NCI-H748 treated with DMSO at 0.1 percent for 48 hours (cell line): ENCODE data around the gene COL23A1.

Experiments
- DNase-seq: peaks from one replicate; lab custom pipeline; 2025; lab: John Stamatoyannopoulos, UW

The COL23A1 gene

DNA sequence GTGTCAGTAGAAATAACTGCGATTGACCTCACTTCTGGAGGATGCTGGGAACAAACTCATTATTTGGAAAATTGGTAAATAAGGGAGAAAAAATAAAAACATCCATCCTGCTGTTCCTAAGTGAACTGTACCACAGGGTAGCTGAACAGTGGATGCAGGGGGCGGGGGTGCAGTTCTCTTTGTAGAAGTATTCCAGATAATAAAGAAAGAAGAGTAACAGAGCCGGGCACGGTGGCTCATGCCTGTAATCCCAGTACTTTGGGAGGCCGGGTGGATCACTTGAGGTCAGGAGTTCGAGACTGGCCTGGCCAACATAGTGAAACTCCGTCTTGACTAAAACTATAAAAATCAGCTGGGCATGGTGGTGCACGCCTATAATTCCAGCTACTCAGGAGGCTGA is 132.1 kb downstream of the COL23A1 start:
- no peak for DNase-seq

DNA sequence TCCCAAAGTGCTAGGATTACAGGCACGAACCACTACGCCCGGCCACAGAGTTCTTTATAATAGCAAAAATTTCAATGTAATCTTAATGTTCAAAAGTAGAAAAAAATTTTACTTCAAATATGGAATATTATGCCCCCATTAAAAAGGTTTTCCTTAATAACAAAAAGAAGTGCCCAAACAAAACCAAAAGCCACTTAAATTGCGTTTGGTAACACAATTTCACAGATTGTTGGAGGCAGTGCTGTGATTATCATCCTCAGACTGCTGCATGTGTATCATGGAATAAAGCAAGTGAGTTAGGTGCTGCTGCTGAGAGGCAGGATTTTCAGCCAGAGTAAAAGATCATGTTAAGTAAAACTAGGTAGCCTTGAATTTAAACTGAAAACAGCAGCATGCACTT is 132.7 kb downstream of the COL23A1 start:
- no peak for DNase-seq

DNA sequence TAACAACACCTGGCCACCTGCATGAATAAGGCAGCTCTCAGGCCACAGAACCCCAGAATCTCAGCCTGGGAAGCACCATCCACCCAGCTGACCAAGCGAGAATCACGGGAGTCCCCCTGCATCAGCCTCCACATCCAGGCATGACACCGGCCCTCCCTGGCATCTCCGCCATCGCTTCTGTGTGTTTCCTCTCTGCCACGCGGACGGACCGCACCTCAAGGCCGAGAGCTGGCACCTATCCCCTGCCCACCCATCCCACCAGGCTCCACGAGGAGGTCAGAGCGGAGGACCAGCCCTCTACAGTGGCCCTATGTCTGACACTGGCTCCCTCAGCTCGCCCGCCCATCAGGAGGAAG is 134.7 kb downstream of the COL23A1 start:
- DNase-seq, result no peak

DNA sequence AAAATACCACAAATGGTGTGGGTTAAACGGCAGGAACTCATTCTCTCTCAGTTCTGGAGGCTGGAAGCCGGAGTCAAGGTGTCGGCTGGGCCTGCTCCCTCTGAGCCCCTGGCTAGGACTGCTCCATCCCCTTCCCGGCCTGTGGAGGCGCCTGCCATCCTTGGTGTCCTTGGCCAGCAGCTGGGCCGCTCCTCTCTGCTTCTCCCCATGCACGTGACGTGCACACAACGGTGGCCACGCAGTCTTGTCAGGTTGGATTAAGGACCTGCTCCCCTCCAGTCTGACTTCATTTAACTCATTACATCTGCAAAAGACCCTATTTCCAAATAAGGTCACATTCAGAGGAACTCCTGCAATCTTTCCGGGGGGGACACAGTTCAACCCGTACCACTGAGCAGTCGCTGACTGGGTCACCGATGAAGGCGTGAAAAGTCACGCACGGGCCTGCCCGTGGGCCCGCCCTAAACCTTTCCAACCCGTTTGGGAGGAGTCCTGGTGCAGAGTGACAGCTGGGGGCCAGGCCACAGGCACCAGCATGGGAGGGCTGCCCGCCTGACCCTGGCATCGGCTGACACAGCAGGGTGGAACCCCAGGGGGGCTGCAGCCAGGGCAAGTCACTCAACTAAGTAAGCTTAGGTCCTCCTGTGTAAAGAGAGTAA is 135.2 kb downstream of the COL23A1 start:
- DNase-seq, result no peak

GRCh38 chr5:178454303-178454702 is 135.9 kb downstream of the COL23A1 start:
- no peak for DNase-seq

DNA sequence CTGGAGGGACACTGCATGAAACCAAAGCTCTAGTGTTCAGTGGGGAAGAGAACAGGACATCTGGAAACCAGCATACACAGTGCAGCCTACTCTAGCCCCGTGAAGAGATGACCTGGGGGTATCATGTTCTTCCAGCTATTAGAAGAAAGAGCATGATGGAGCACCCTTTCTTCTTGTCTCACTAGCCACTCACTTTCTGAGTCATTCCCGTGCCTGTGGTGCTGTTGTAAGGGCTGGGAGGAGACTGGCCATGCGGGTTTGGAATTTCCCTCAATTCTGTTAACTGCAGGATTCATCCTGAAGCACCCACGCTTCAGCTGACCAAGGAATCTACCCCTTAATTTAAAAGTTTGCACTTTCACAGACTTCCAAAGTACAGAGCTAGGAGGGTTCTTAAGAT is 137.0 kb downstream of the COL23A1 start:
- DNase-seq, result no peak

GRCh38 chr5:178450121-178451028 is 139.8 kb downstream of the COL23A1 start:
- DNase-seq, result no peak

DNA sequence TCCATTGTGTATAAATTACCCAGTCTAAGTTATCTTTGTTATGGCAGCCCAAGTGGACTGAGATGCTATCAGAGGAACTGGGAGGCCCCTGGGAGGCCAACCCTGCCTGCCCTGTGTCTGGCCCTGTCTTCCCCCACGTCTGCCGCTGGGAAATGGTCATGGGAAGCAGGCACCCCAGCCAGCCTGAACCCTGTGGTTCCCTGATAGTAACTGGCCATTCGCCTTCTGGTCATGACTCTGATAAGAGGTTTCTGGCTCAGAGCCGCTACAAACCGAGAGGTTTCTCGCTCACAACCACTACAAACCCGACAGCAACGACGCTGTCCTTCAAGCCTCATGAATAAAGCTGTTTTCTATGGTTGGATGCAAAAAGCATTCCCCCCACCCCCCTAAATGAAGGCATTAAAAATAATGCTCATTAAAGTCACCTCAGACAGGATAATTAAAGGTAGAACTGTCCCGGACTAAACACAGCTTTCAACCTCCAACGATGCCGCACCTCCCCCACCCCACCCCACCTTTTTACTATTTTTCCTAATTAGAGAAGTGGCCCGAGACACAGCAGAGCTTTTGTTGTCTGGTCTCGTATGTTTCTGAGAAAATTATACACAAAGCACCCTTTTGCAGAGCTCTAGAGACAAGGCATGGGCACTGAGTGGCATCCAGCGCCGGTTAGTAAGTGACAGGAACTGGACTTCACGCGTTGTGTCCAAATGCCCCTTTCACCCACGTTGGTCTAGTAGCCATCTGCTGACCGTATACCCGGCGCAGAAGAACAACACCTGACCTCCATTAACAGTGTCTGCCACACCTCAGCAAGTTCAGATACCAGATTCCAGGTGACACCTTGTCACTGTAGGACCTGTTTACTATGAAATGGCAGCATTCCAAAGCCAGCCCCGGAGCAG is 140.8 kb downstream of the COL23A1 start:
- no peak for DNase-seq

DNA sequence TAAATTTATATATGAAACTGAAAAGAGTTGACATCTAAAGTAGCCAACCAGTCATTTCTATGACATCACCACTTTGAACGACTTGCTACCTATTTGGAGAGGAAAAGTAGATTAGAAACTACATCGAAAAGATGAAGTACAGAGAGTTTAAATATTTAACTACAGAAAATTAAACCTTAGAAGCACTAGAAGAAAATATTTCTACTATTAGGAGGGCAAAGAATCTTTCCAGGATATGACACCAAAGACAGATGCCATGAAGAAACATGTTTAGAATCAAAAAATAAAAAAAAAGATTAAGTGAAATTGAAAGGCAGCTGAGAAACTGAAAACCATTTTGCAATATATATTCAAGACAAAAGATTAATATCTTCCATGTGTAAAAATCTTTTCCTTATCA is 144.7 kb downstream of the COL23A1 start:
- no peak for DNase-seq

- DNase-seq, result no peak
These were observed 147.6 kb downstream of the COL23A1 start for GRCh38 chr5:178442405-178443257.

- DNase-seq, result no peak
These were observed 148.5 kb downstream of the COL23A1 start for GRCh38 chr5:178441486-178442270.

- DNase-seq, result no peak
These were observed 150.0 kb downstream of the COL23A1 start for GRCh38 chr5:178440181-178440580.

GRCh38 chr5:178439493-178440180 is 150.6 kb downstream of the COL23A1 start:
- DNase-seq, result no peak

GRCh38 chr5:178438796-178439195 is 151.4 kb downstream of the COL23A1 start:
- DNase-seq, result no peak

GRCh38 chr5:178437386-178438075 is 152.7 kb downstream of the COL23A1 start:
- DNase-seq, result no peak

DNA sequence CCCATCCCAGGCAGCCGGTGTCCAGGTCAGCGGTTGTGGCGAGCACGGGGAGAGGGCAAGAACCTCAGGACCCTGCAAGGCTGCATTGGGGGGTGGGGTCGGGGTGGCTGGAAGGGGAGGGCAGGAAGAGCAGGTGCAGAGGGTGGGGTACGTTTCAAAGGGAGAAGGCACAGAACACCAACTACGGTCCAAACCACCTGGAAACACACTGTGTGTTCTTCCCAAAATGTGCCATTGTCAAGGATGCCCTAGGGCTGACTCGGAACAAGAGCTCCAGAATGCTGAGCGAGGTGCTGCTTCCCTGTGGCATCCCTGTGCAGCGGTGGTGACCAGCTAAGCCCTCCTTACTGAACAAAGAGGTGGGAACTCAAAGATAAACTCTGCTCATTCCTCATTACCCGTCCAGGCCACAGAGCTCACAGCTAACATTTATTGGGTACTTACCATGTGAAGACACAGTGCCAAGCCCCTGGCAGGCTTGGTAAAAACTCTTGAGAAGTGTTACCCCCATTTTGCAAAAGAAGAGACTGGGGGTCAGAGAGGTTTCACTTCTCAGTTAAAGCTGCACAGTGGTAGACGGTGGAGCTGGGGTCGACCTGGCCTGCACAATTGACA is 153.8 kb downstream of the COL23A1 start:
- no peak for DNase-seq

GRCh38 chr5:178435321-178436238 is 154.6 kb downstream of the COL23A1 start:
- no peak for DNase-seq

DNA sequence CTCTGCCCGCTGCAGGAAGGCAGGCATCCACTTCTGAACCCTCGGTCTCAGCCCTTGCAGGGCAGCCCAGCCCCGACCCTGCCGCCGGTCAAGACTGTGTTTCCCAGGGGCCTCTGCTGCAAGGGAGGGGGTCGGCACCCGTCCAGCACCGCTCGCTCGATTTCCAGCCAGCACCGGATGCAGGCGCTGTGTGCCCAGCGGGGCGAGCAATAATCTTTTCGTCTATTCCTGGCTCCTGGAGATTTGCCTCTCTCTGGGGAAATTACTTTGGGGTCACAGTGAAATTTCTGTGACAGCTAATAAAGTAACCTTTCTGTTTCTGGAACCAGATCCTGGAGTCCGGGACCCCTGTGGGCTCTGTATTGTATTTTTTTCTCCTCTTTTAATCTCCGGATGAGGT is 155.3 kb downstream of the COL23A1 start:
- DNase-seq, result no peak
